Keratinocyte (primary cell): ENCODE results near the gene IGF2BP1. TPM values are rescaled to one million over a fixed set of nuclear protein-coding genes. Genes with fewer than 3 reads are reported as not detected.

Experiments
- DNase-seq: peaks from one replicate; pipeline ENCODE4 v3.0.0-alpha.2; 2011; ENCODE audit warnings: low read depth, missing footprints, low spot score
- FAIRE-seq: peaks from 2 replicates; lab custom pipeline; 2011; peaks lifted over from hg19 to GRCh38; lab: Jason Lieb, UNC
- H2AFZ ChIP-seq: 2 replicates; pipeline ENCODE4 v1.6.0; 2012; ENCODE audit warnings: low read length, control low read depth, inconsistent platforms; ENCODE audit not compliant: control insufficient read depth
- H3K27ac ChIP-seq: 2 replicates; pipeline ENCODE4 v1.5.1; 2011; ENCODE audit warnings: low read length; ENCODE audit not compliant: control insufficient read depth, insufficient read depth
- H3K27me3 ChIP-seq: 3 replicates; pipeline ENCODE4 v1.6.0; 2011; ENCODE audit warnings: low read length; ENCODE audit not compliant: control insufficient read depth, insufficient read depth; ENCODE audit errors: extremely low read depth
- H3K36me3 ChIP-seq, 2 experiments: 2 replicates in 1 of 2; 3 replicates in 1 of 2; pipeline ENCODE4 v1.5.1; 2011; ENCODE audit warnings: low read length in 2 of 2, mild to moderate bottlenecking in 1 of 2; ENCODE audit not compliant: control insufficient read depth in 2 of 2, insufficient read depth in 2 of 2; ENCODE audit errors: extremely low read depth in 1 of 2
- H3K4me1 ChIP-seq: 3 replicates; pipeline ENCODE4 v1.5.1; 2011; ENCODE audit warnings: low read length; ENCODE audit not compliant: control insufficient read depth, insufficient read depth; ENCODE audit errors: extremely low read depth
- H3K4me2 ChIP-seq: 3 replicates; pipeline ENCODE4 v1.6.0; 2011; ENCODE audit warnings: low read depth, low read length; ENCODE audit not compliant: control insufficient read depth, insufficient read depth; ENCODE audit errors: extremely low read depth
- H3K4me3 ChIP-seq, 3 experiments: fragments of 200-600 bp in 1 of 3; sonication (generic) in 1 of 3; 2 replicates in 2 of 3; 3 replicates in 1 of 3; pipeline ENCODE4 v1.5.1; 2011 to 2016; ENCODE audit warnings: low read length in 3 of 3, mild to moderate bottlenecking in 3 of 3, control low read depth in 2 of 3, inconsistent platforms in 1 of 3, low read depth in 1 of 3, mixed read lengths in 1 of 3, mixed run types in 1 of 3, moderate library complexity in 1 of 3; ENCODE audit not compliant: control insufficient read depth in 2 of 3, insufficient read depth in 2 of 3; ENCODE audit errors: extremely low read depth in 1 of 3
- H3K79me2 ChIP-seq: 2 replicates; pipeline ENCODE4 v1.6.0; 2012; ENCODE audit warnings: low read length; ENCODE audit not compliant: control insufficient read depth, insufficient read depth
- H3K9ac ChIP-seq: 3 replicates; pipeline ENCODE4 v1.6.0; 2011; ENCODE audit warnings: low read length; ENCODE audit not compliant: control insufficient read depth, insufficient read depth; ENCODE audit errors: extremely low read depth
- H3K9me1 ChIP-seq: 3 replicates; pipeline ENCODE4 v1.6.0; 2011; ENCODE audit warnings: low read length; ENCODE audit not compliant: control insufficient read depth, insufficient read depth; ENCODE audit errors: extremely low read depth
- H3K9me3 ChIP-seq: 2 replicates; pipeline ENCODE4 v1.5.1; 2012; ENCODE audit warnings: low read depth, low read length; ENCODE audit not compliant: control insufficient read depth
- H4K20me1 ChIP-seq: 3 replicates; pipeline ENCODE4 v1.6.0; 2011; ENCODE audit warnings: low read length; ENCODE audit not compliant: control insufficient read depth, insufficient read depth; ENCODE audit errors: extremely low read depth
- EZH2 ChIP-seq: IDR thresholded peaks from one replicate; pipeline ENCODE4 v1.6.1; 2012; ENCODE audit warnings: inconsistent platforms, mild to moderate bottlenecking, low read length, moderate library complexity
- dilution Hi-C: fragments of 300-500 bp; cut with MboI; formaldehyde crosslinking; loops from one replicate; pipeline ENCODE4 v1.7.0; 2020; ENCODE audit warnings: low sequenced_read_pairs; ENCODE audit not compliant: extremely low pct_ligation_motif_present
- polyA plus RNA-seq, 5 experiments: library from polyadenylated mRNA; depleted of rRNA in 3 of 5; stranded (reverse) in 3 of 5; stranded (forward) in 1 of 5; unstranded in 1 of 5; fragments of >200 nt; gene quantifications; 1 replicate in 1 of 5; 2 replicates in 3 of 5; 3 replicates in 1 of 5; pipeline versions ENCODE4 v1.2.1 to v1.2.3, GENCODE V29; 2011 to 2012; ENCODE audit warnings: missing spikeins in 2 of 5, low read depth in 1 of 5, low replicate concordance in 1 of 5
- TF ChIP-seq, protein P1 (sequence below), 3 experiments: IDR thresholded peaks in 1 of 3; conservative IDR thresholded peaks in 1 of 3; optimal IDR thresholded peaks in 1 of 3; 2 replicates in 2 of 3; 3 replicates in 1 of 3; pipeline versions ENCODE3 to v1.5.1; 2011; ENCODE audit warnings: low read length in 3 of 3, mild to moderate bottlenecking in 3 of 3, moderate library complexity in 2 of 3, control low read depth in 1 of 3, inconsistent platforms in 1 of 3; ENCODE audit not compliant: insufficient read depth in 2 of 3; ENCODE audit errors: extremely low read depth in 1 of 3

The IGF2BP1 gene
- polyA plus RNA-seq, 1 donor (not counting 4 experiments of a cell fraction or from before 2014, with no cell fraction given) = not detected

DNA sequence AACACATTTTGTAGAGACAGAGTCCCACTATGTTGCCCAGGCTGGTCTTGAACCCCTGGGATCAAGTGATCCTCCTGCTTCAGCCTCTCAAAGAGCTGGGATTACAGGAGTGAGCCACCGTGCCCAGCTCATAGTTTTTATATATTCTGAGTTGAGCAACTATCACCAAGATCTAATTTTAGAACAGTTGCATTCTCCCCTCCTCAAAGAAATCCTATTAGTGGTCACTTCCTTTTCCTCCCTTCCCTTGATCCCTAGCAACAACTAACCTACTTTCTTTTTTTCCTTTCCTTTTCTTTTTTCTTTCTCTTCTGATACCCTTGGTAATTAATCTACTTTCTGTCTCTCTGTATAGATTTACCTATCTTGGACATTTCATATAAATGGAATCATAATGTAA, 73.9 kb downstream of the IGF2BP1 start:
- Histone ChIP-seq H3K4me2 (no peak overlapping the region), H3K36me3 (no peaks in the 10 kb centered on the region), H3K4me1 (no peaks in the 10 kb centered on the region), H3K4me3 (no peak overlapping the region), H3K9me3 (no peaks in the 10 kb centered on the region), H3K9ac (no peak overlapping the region), H3K27ac (no peak overlapping the region), H3K79me2 (no peaks in the 10 kb centered on the region), H3K9me1 (no peaks in the 10 kb centered on the region), H3K27me3 (no peaks in the 10 kb centered on the region), H2AFZ (no peak overlapping the region), H4K20me1 (no peaks in the 10 kb centered on the region)
- TF ChIP-seq, protein P1, sequence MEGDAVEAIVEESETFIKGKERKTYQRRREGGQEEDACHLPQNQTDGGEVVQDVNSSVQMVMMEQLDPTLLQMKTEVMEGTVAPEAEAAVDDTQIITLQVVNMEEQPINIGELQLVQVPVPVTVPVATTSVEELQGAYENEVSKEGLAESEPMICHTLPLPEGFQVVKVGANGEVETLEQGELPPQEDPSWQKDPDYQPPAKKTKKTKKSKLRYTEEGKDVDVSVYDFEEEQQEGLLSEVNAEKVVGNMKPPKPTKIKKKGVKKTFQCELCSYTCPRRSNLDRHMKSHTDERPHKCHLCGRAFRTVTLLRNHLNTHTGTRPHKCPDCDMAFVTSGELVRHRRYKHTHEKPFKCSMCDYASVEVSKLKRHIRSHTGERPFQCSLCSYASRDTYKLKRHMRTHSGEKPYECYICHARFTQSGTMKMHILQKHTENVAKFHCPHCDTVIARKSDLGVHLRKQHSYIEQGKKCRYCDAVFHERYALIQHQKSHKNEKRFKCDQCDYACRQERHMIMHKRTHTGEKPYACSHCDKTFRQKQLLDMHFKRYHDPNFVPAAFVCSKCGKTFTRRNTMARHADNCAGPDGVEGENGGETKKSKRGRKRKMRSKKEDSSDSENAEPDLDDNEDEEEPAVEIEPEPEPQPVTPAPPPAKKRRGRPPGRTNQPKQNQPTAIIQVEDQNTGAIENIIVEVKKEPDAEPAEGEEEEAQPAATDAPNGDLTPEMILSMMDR (optimal IDR thresholded peaks at IDR 0.05 in 1 of 3, IDR thresholded peaks at IDR 0.05 in 1 of 3, conservative IDR thresholded peaks at IDR 0.05 in 1 of 3; ENCODE audit: extremely low read depth in 1 of 3, insufficient read depth in 2 of 3, low read length in 3 of 3) = no peak
- TF ChIP-seq EZH2 = no peak
- DNase-seq = no peak
- dilution Hi-C loops = no loop called here
- no peak for FAIRE-seq

DNA sequence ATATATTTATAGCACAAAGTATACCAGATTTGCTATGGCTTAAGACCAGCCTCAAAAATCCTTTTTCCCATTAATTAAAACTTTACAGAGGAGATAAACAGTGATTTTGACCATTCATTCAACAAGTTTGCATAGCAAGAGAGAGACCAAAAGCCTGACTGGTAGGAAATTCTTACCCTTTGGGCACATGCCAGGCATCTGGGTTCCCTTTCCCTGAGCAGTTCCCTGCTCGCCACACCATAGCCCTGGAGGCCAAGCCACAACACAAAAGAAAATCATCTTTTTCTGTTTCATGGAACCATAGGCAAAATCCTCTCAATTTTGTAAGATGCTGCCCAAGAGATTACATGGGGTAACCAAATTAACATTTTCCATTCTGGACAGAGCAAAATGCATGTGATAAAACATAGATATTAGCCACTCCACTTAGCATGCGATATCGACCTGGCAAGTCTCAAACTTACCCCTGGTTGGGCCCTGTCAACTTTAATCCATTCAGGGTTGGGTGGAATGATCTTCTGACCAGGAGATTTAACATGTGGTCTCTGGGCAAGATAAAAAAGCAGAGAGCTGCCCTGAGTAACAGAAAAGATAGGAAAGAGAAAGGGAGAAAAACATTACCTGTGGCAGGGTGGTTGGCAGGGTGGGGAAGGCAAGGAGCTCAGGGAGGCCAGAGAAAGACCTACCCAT, 77.8 kb downstream of the IGF2BP1 start:
- no peak for FAIRE-seq
- no peak overlapping the region for H3K4me2 ChIP-seq
- dilution Hi-C loops = no loop called here

More for the DNA sequence above, 77.8 kb downstream of the IGF2BP1 start:
- no peak overlapping the region for H3K9ac ChIP-seq
- no peaks in the 10 kb centered on the region for H3K9me3 ChIP-seq
- no peak overlapping the region for H2AFZ ChIP-seq
- no peaks in the 10 kb centered on the region for H3K9me1 ChIP-seq
- H3K4me3 ChIP-seq = no peak overlapping the region
- no peaks in the 10 kb centered on the region for H3K79me2 ChIP-seq
- H3K27me3 ChIP-seq = no peaks in the 10 kb centered on the region
- TF ChIP-seq, protein P1 (optimal IDR thresholded peaks at IDR 0.05 in 1 of 3, IDR thresholded peaks at IDR 0.05 in 1 of 3, conservative IDR thresholded peaks at IDR 0.05 in 1 of 3; ENCODE audit: extremely low read depth in 1 of 3, insufficient read depth in 2 of 3, low read length in 3 of 3) = no peak
- no peak for TF ChIP-seq EZH2
- DNase-seq = no peak
- no peaks in the 10 kb centered on the region for H3K4me1 ChIP-seq
- H4K20me1 ChIP-seq = no peaks in the 10 kb centered on the region
- no peak overlapping the region for H3K27ac ChIP-seq
- no peaks in the 10 kb centered on the region for H3K36me3 ChIP-seq
